K562 (cell line): ENCODE results near the gene IFT52. TPM values are rescaled to one million over a fixed set of nuclear protein-coding genes. Genes with fewer than 3 reads are reported as not detected.

Experiments
- CEBPG ChIP-seq, 3 experiments: fragments of 200-800 bp in 1 of 3; sonication (Bioruptor generic) in 1 of 3; sonication (generic) in 1 of 3; formaldehyde crosslinking in 1 of 3; IDR thresholded peaks in 2 of 3; conservative IDR thresholded peaks in 1 of 3; 2 replicates each; pipeline versions ENCODE4 v1.6.1 to v1.8.0; 2016 to 2022; ENCODE audit warnings: missing compliant biosample characterization in 2 of 3, missing genetic modification characterization in 2 of 3, mild to moderate bottlenecking in 1 of 3, missing genetic modification reagents in 1 of 3
- EHMT2 ChIP-seq: fragments of 450-650 bp; IDR thresholded peaks from 2 replicates; pipeline ENCODE4 v1.6.1; 2018; ENCODE audit warnings: antibody characterized with exemption
- RCOR1 ChIP-seq, 2 experiments: IDR thresholded peaks; 2 replicates each; pipeline ENCODE4 v1.6.1; 2012; ENCODE audit warnings: low read depth in 2 of 2, low read length in 2 of 2, borderline replicate concordance in 1 of 2, improper control_type of control experiment in 1 of 2
- RUNX1 ChIP-seq: sonication (generic); IDR thresholded peaks from 2 replicates; pipeline ENCODE4 v1.6.1; 2016; ENCODE audit warnings: antibody characterized with exemption, low read depth
- SNRNP70 ChIP-seq: fragments of 200-400 bp; formaldehyde crosslinking; optimal IDR thresholded peaks from 2 replicates; pipeline ENCODE3; 2017; ENCODE audit warnings: low read depth, low read length
- USF2 ChIP-seq: sonication (generic); formaldehyde crosslinking; IDR thresholded peaks from 2 replicates; pipeline ENCODE4 v1.5.0; 2020; ENCODE audit warnings: missing genetic modification reagents
- ZBTB40 ChIP-seq, 2 experiments: fragments of 450-650 bp in 1 of 2; sonication (generic) in 1 of 2; formaldehyde crosslinking in 1 of 2; IDR thresholded peaks; 2 replicates each; pipeline versions ENCODE4 v1.7.1 to v1.9.0; 2016 to 2022; ENCODE audit warnings: inconsistent platforms in 1 of 2, mild to moderate bottlenecking in 1 of 2, missing genetic modification reagents in 1 of 2
- ZNF512 ChIP-seq: IDR thresholded peaks from 2 replicates; pipeline ENCODE4 v1.6.1; 2016; ENCODE audit warnings: missing genetic modification characterization, missing compliant biosample characterization
- polyA plus RNA-seq, 8 experiments: library from polyadenylated mRNA; depleted of rRNA in 4 of 8; stranded (reverse) in 5 of 8; unstranded in 3 of 8; fragments of >200 nt; fragmentation: Nextera tagmentation in 2 of 8; fragmentation: Illumina TruSeq in 1 of 8; extraction: Ambion mirVana in 2 of 8; extraction: Trizol in 1 of 8; gene quantifications; 2 replicates each; pipeline versions ENCODE4 v1.2.1 to v1.2.3, GENCODE V29; 2011 to 2014; ENCODE audit warnings: inconsistent platforms in 1 of 8, missing spikeins in 1 of 8
- total RNA-seq, 7 experiments: library from RNA; depleted of rRNA in 6 of 7; stranded (reverse); fragments of >200 nt in 6 of 7; fragmentation: Illumina TruSeq in 2 of 7; extraction: Trizol in 2 of 7; gene quantifications; 2 replicates each; pipeline versions ENCODE4 v1.2.1 to v1.2.3, GENCODE V29; 2011 to 2021; ENCODE audit warnings: low replicate concordance in 1 of 7
- TF ChIP-seq, protein P1 (sequence below): sonication (generic); formaldehyde crosslinking; IDR thresholded peaks from 2 replicates; pipeline ENCODE4 v1.8.1; 2023; ENCODE audit warnings: mild to moderate bottlenecking, missing genetic modification reagents

IFT52 gene
- total and polyA plus RNA-seq, 9 of the 15 experiments (the other 6 are each of a cell fraction or from before 2014, with no cell fraction given) = 11.0 to 31.4 (median 20.4) TPM

DNA sequence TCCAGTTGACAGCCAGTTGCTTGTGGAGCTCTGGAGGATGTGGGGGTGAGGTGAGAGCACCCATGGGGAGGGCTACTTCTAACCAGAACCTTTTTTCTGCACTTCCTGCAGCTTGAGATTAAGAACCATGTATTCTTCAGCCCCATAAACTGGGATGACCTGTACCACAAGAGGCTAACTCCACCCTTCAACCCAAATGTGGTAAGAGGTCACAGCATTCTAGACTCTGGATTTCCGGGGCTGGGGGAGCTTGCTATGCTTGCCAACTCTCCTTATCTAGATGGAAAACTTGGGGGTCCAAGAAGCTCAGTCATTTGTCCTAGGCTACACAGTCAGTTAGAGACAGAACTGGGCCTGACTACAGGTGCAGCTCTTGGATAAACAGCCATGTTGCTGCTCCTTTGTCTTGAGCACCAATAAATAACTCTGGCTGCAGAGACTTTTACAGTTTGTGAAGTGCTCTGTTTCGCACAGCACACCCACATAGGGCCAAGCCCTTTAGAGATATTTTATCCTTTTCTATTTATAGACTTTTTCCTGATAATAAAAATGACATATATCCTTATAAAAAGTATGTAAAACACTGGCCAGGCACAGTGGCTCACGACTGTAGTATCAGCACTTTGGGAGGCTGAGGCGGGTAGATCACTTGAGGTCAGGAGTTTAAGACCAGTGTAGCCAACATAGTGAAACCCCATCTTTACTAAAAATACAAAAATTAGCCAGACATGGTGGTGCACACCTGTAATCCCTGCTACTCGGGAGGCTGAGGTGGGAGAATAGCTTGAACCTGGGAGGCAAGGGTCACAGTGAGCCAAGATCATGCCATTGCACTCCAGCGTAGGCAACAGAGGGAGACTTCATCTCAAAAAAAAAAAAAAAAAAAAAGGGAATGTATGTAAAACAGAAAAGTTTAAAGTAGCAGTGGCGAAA lies 10.6 kb upstream of the IFT52 start (continued):
- TF ChIP-seq USF2 (CRISPR knock-in tag) = no peak
- TF ChIP-seq EHMT2 = no peak
- no peak for TF ChIP-seq CEBPG (CRISPR knock-in tag; IDR thresholded peaks at IDR 0.05)
- no peak for TF ChIP-seq CEBPG (tag; conservative IDR thresholded peaks at IDR 0.05 in 1 of 2, IDR thresholded peaks at IDR 0.05 in 1 of 2)
- TF ChIP-seq SNRNP70 = no peak
- no peak; a peak in 1 of 4 replicates for TF ChIP-seq RCOR1 (IDR thresholded peaks at IDR 0.05; ENCODE audit: borderline replicate concordance in 1 of 2, low read depth in 2 of 2, low read length in 2 of 2)
- TF ChIP-seq ZNF512 = no peak
- TF ChIP-seq, protein P1, sequence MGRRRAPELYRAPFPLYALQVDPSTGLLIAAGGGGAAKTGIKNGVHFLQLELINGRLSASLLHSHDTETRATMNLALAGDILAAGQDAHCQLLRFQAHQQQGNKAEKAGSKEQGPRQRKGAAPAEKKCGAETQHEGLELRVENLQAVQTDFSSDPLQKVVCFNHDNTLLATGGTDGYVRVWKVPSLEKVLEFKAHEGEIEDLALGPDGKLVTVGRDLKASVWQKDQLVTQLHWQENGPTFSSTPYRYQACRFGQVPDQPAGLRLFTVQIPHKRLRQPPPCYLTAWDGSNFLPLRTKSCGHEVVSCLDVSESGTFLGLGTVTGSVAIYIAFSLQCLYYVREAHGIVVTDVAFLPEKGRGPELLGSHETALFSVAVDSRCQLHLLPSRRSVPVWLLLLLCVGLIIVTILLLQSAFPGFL (CRISPR knock-in tag) = no peak
- no peak for TF ChIP-seq RUNX1
- no peak for TF ChIP-seq ZBTB40 (IDR thresholded peaks at IDR 0.05)
- no peak for TF ChIP-seq ZBTB40 (CRISPR knock-in tag; IDR thresholded peaks at IDR 0.05)
